HFFc6 (cell line): Measurements from ENCODE around the gene CCDC91. TPM values are rescaled to one million over a fixed set of nuclear protein-coding genes. Genes with fewer than 3 reads are reported as not detected.

Experiments used
- DNase-seq: peaks from one replicate; pipeline ENCODE4 v3.0.0-alpha.2; 2018
- H3K27ac Mint-ChIP-seq: 2 replicates; pipeline ENCODE4 v1.8.0; 2020; ENCODE audit warnings: mild to moderate bottlenecking, mixed read lengths
- H3K27me3 Mint-ChIP-seq: 2 replicates; pipeline ENCODE4 v1.8.0; 2021; ENCODE audit warnings: mild to moderate bottlenecking, moderate library complexity, mixed read lengths; ENCODE audit not compliant: insufficient read depth
- H3K36me3 Mint-ChIP-seq: 2 replicates; pipeline ENCODE4 v1.8.0; 2021; ENCODE audit warnings: low read depth, mixed read lengths
- H3K4me1 Mint-ChIP-seq: 2 replicates; pipeline ENCODE4 v1.8.0; 2020; ENCODE audit warnings: low read depth, mixed read lengths
- H3K4me3 Mint-ChIP-seq: 2 replicates; pipeline ENCODE4 v1.8.0; 2020; ENCODE audit warnings: mild to moderate bottlenecking, moderate library complexity, mixed read lengths
- H3K9me3 Mint-ChIP-seq: 2 replicates; pipeline ENCODE4 v1.8.0; 2020; ENCODE audit warnings: mild to moderate bottlenecking, mixed read lengths
- total RNA-seq, 6 experiments: library from RNA; stranded (reverse); fragmentation: NEBNext Ultra II Directional; extraction: Animal tissue kit (Norgen Biotek cat#: 25700); gene quantifications; 2 replicates in 1 of 6; 3 replicates in 5 of 6; pipeline ENCODE4 v1.2.3, GENCODE V29; 2021
- TF ChIP-seq, protein P1 (sequence below): fragments of 200-600 bp; sonication (generic); IDR thresholded peaks from 2 replicates; pipeline ENCODE4 v1.5.0; 2021; ENCODE audit warnings: antibody characterized with exemption, mild to moderate bottlenecking

The CCDC91 gene
- total RNA-seq, 6 experiments from 2014 or later: 14.7 to 17.3 (median 16.7) TPM

DNA sequence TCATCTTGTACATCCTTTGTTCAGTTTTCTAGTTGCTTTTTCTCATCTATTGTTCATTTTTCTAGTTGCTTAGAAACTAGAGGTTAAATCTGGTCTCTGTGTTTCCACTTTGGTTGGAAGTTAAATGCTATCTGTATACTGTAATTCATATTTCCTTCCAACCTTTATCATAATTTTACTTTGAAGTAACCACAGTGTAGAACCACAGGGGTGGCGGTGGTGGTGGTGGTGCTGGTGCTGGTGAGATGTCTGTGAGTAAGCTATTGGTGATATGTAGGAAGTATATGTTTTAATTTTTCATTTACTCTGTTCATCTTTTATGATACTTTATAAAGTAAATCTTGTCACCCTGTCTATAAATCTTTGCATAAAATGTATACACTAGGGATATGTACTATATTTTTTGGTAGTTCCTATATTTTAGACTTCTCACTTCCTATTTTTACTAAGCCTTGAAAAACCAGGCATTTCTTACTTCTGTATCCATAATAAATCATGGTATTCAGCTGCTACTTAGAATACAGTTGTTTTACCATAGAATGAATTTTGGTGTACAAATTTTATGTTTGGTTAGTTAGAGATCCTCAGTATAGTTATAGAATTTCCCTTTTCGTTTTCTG, 31.9 kb downstream of the CCDC91 start:
- TF ChIP-seq, protein P1, sequence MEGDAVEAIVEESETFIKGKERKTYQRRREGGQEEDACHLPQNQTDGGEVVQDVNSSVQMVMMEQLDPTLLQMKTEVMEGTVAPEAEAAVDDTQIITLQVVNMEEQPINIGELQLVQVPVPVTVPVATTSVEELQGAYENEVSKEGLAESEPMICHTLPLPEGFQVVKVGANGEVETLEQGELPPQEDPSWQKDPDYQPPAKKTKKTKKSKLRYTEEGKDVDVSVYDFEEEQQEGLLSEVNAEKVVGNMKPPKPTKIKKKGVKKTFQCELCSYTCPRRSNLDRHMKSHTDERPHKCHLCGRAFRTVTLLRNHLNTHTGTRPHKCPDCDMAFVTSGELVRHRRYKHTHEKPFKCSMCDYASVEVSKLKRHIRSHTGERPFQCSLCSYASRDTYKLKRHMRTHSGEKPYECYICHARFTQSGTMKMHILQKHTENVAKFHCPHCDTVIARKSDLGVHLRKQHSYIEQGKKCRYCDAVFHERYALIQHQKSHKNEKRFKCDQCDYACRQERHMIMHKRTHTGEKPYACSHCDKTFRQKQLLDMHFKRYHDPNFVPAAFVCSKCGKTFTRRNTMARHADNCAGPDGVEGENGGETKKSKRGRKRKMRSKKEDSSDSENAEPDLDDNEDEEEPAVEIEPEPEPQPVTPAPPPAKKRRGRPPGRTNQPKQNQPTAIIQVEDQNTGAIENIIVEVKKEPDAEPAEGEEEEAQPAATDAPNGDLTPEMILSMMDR: no peak
- no peak overlapping the region for H3K27ac Mint-ChIP-seq
- 0 out of 2 replicates have a peak, but pooled peaks cover 4% of the 10 kb centered on the region for H3K9me3 Mint-ChIP-seq
- peaks cover 8% of the 10 kb centered on the region for H3K4me1 Mint-ChIP-seq
- no peaks in the 10 kb centered on the region; the same call in 1 of the 2 replicates for H3K27me3 Mint-ChIP-seq
- no peak overlapping the region for H3K4me3 Mint-ChIP-seq
- peaks cover 13% of the 10 kb centered on the region for H3K36me3 Mint-ChIP-seq
- no peak for DNase-seq

DNA sequence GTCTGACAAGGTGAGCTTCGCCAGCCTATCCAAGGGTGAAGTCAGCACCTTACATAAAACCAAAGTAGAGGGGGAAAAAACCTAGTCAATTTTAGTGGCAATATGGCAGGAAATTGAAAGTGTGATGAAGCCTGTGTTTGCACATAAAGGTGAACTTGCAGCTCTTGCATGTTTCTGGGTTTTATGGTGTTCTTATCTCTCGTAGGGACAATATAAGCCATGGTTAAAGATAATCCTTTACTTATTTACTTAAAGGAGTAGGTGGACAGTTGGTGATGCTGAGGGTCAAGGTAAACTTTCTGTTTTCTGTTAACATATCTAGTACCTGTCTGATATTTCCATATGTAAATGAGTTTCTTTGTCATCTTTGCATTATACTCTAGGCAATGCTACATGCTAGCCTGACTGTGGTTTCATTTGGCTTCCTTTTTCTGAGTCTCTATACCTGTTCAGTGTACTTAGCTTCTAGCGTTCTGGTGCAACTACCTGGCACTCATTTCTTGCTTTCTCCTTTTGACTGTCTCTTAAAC, 32.8 kb downstream of the CCDC91 start:
- peaks cover 8% of the 10 kb centered on the region for H3K36me3 Mint-ChIP-seq
- H3K4me3 Mint-ChIP-seq: no peak overlapping the region
- 0 out of 2 replicates have a peak, but pooled peaks cover 4% of the 10 kb centered on the region for H3K9me3 Mint-ChIP-seq
- H3K4me1 Mint-ChIP-seq: peaks cover 8% of the 10 kb centered on the region
- DNase-seq: no peak
- no peaks in the 10 kb centered on the region for H3K27me3 Mint-ChIP-seq
- TF ChIP-seq, protein P1: no peak
- H3K27ac Mint-ChIP-seq: no peak overlapping the region

- Mint-ChIP-seq H3K4me3 (no peak overlapping the region), H3K27me3 (no peaks in the 10 kb centered on the region), H3K9me3 (0 out of 2 replicates have a peak, but pooled peaks cover under 1% of the 10 kb centered on the region), H3K4me1 (peaks cover 8% of the 10 kb centered on the region), H3K27ac (no peak overlapping the region), H3K36me3 (peaks cover 7% of the 10 kb centered on the region; the same call in 1 of the 2 replicates)
- no peak for DNase-seq
- TF ChIP-seq, protein P1: no peak
These were observed 33.6 kb downstream of the CCDC91 start for GRCh38 chr12:28223858-28224257.

DNA sequence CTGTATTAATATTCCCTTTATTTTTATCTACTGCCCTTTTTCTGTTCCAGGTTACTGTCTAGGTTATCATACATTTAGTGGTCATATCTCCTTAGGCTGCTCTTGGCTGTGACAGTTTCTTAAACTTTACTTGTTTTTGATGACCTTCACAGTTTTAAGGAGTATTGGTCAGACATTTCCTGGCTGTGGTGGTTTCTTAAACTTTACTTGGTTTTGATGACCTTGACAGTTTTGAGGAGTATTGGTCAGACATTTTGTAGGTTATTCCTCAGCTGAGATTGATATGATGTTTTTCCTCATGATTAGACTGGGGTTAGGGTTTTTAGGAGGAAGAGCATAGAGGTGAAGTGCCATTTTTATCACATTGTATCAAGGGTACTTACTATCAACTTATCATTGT, 36.4 kb downstream of the CCDC91 start:
- no peak overlapping the region for H3K4me3 Mint-ChIP-seq
- H3K4me1 Mint-ChIP-seq: peaks cover 15% of the 10 kb centered on the region
- no peak overlapping the region for H3K27ac Mint-ChIP-seq
- DNase-seq: no peak
- H3K27me3 Mint-ChIP-seq: no peaks in the 10 kb centered on the region
- H3K36me3 Mint-ChIP-seq: peaks cover 7% of the 10 kb centered on the region; the same call in 1 of the 2 replicates
- TF ChIP-seq, protein P1: no peak
- H3K9me3 Mint-ChIP-seq: no peaks in the 10 kb centered on the region

GRCh38 chr12:28227251-28227650, 37.0 kb downstream of the CCDC91 start:
- DNase-seq: no peak
- Mint-ChIP-seq H3K27ac (no peak overlapping the region), H3K36me3 (peaks cover 7% of the 10 kb centered on the region; the same call in 1 of the 2 replicates), H3K9me3 (no peaks in the 10 kb centered on the region), H3K27me3 (no peaks in the 10 kb centered on the region), H3K4me3 (no peak overlapping the region), H3K4me1 (peaks cover 15% of the 10 kb centered on the region)
- TF ChIP-seq, protein P1: no peak
